HepG2 (cell line): Measurements from ENCODE around the gene TIRAP. TPM values are rescaled to one million over a fixed set of nuclear protein-coding genes. Genes with fewer than 3 reads are reported as not detected.

Source experiments
- ATAC-seq: fragments of 200-7000 bp; cut with Tn5 transposase; 3 replicates; pipeline ENCODE4 v1.9.1; 2020; ENCODE audit warnings: mild to moderate bottlenecking, moderate library complexity
- BruUV-seq: library from RNA; stranded (reverse); fragments of 400-500 nt; replicated peaks from 2 replicates; lab custom pipeline; 2021; lab: Mats Ljungman, UMichigan
- CTCF ChIA-PET: fragments of 300-600 bp; formaldehyde crosslinking; extraction: SDS; loops from one replicate; lab custom pipeline; 2021; ENCODE audit warnings: low total read pairs, inconsistent platforms, low intra/inter-chr PET ratio; lab: Yijun Ruan, JAX
- POLR2A ChIA-PET: fragments of 350-600 bp; sonication (Branson Sonifier 250); formaldehyde crosslinking; loops from one replicate; lab custom pipeline; 2020; ENCODE audit warnings: antibody characterized with exemption, inconsistent platforms; lab: Yijun Ruan, JAX
- DNase-seq: peaks from one replicate; pipeline ENCODE4 v3.0.0-alpha.2; 2015; ENCODE audit warnings: low spot score
- FAIRE-seq: peaks from 3 replicates; lab custom pipeline; 2011; peaks lifted over from hg19 to GRCh38; lab: Jason Lieb, UNC
- H2AFZ ChIP-seq: one replicate; pipeline ENCODE4 v1.6.1; 2011; ENCODE audit warnings: low read length, inconsistent platforms
- H3K27ac ChIP-seq: fragments of 300-600 bp; 3 replicates; pipeline ENCODE4 v1.8.0; 2011; ENCODE audit warnings: mixed run types, mild to moderate bottlenecking, mixed read lengths, low read length, inconsistent platforms; ENCODE audit not compliant: insufficient read depth; ENCODE audit errors: extremely low read length
- H3K27me3 ChIP-seq, 2 experiments: fragments of 200-600 bp in 1 of 2; 2 replicates in 1 of 2; 3 replicates in 1 of 2; pipeline versions ENCODE4 v1.6.0 to v1.8.0; 2011; ENCODE audit warnings: low read length in 2 of 2, mild to moderate bottlenecking in 2 of 2, moderate library complexity in 2 of 2, inconsistent platforms in 1 of 2; ENCODE audit not compliant: insufficient read depth in 2 of 2, control insufficient read depth in 1 of 2
- H3K36me3 ChIP-seq, 2 experiments: fragments of 200-600 bp in 1 of 2; replicated peaks in 1 of 2; 2 replicates in 1 of 2; 3 replicates in 1 of 2; pipeline versions ENCODE4 v1.5.1 to v1.8.0; 2011; ENCODE audit warnings: low read length in 2 of 2, inconsistent platforms in 1 of 2; ENCODE audit not compliant: insufficient read depth in 2 of 2, control insufficient read depth in 1 of 2
- H3K4me1 ChIP-seq: 2 replicates; pipeline ENCODE4 v1.5.1; 2012; ENCODE audit warnings: low read length, inconsistent platforms; ENCODE audit not compliant: insufficient read depth
- H3K4me2 ChIP-seq: 2 replicates; pipeline ENCODE4 v1.6.0; 2011; ENCODE audit warnings: low read depth, low read length, inconsistent platforms
- H3K4me3 ChIP-seq, 3 experiments: fragments of 200-600 bp in 1 of 3; sonication (generic), shearing (Covaris generic) in 1 of 3; replicated peaks in 1 of 3; 2 replicates each; pipeline ENCODE4 v1.5.1; 2011 to 2016; ENCODE audit warnings: low read length in 3 of 3, inconsistent platforms in 2 of 3, low read depth in 2 of 3, mild to moderate bottlenecking in 2 of 3, control low read depth in 1 of 3, mixed read lengths in 1 of 3; ENCODE audit not compliant: insufficient read depth in 1 of 3
- H3K79me2 ChIP-seq: one replicate; pipeline ENCODE4 v1.6.1; 2011; ENCODE audit warnings: low read length, inconsistent platforms; ENCODE audit not compliant: insufficient read depth
- H3K9ac ChIP-seq: 2 replicates; pipeline ENCODE4 v1.6.0; 2011; ENCODE audit warnings: mild to moderate bottlenecking, low read depth, low read length, inconsistent platforms; ENCODE audit not compliant: insufficient read depth
- H3K9me3 ChIP-seq: 2 replicates; pipeline ENCODE4 v1.5.1; 2012; ENCODE audit warnings: mild to moderate bottlenecking, low read length
- H4K20me1 ChIP-seq: 2 replicates; pipeline ENCODE4 v1.6.0; 2011; ENCODE audit warnings: inconsistent platforms, mild to moderate bottlenecking, low read length, moderate library complexity; ENCODE audit not compliant: insufficient read depth
- CEBPB ChIP-seq: IDR thresholded peaks from 2 replicates; pipeline ENCODE4 v1.6.1; 2011; ENCODE audit warnings: low read depth, low read length, improper control_type of control experiment, borderline replicate concordance
- MXD3 ChIP-seq: IDR thresholded peaks from 2 replicates; pipeline ENCODE4 v1.6.1; 2016; ENCODE audit warnings: mild to moderate bottlenecking, missing biosample characterization, missing genetic modification reagents
- RARG ChIP-seq: sonication (generic); formaldehyde crosslinking; IDR thresholded peaks from 2 replicates; pipeline ENCODE4 v1.4.0; 2020; ENCODE audit warnings: low read depth, mild to moderate bottlenecking, missing genetic modification reagents
- ZNF430 ChIP-seq: sonication (generic); formaldehyde crosslinking; IDR thresholded peaks from 2 replicates; pipeline ENCODE4 v1.9.0; 2021; ENCODE audit warnings: mild to moderate bottlenecking, missing genetic modification reagents
- WGBS: methylation state at CpG from one replicate; pipeline ENCODE4 v1.1.6; 2017; ENCODE audit warnings: low lambda C conversion rate; 5-methylcytosine and 5-hydroxymethylcytosine counted together
- in situ Hi-C: cut with HindIII; loops from 2 replicates; pipeline ENCODE4 v1.10.0; 2017; ENCODE audit warnings: low pct_unique_long_range_greater_than_20kb; ENCODE audit not compliant: extremely low pct_ligation_motif_present
- intact Hi-C: fragments of 100-400 bp; cut with micrococcal nuclease; formaldehyde crosslinking; loops from one replicate; pipeline ENCODE4 v1.10.0; 2022; ENCODE audit not compliant: unreplicated experiment
- polyA plus RNA-seq, 8 experiments: library from polyadenylated mRNA; depleted of rRNA in 3 of 8; stranded (reverse) in 7 of 8; unstranded in 1 of 8; fragments of >200 nt; fragmentation: Illumina TruSeq in 4 of 8; extraction: Trizol in 4 of 8; gene quantifications; 2 replicates each; pipeline versions ENCODE4 v1.2.1 to v1.2.3, GENCODE V29; 2011 to 2016; ENCODE audit warnings: low read depth in 4 of 8, missing spikeins in 1 of 8, mixed read lengths in 1 of 8; ENCODE audit not compliant: insufficient read depth in 1 of 8
- total RNA-seq, 5 experiments: library from RNA; depleted of rRNA; stranded (reverse); fragments of >200 nt; fragmentation: Illumina TruSeq; extraction: Trizol; gene quantifications; 2 replicates each; pipeline ENCODE4 v1.2.3, GENCODE V29; 2016; ENCODE audit warnings: low read depth in 1 of 5

Gene TIRAP
- total and polyA plus RNA-seq, 2 of the 13 experiments (the other 11 are each of a cell fraction or from before 2014, with no cell fraction given): 5.4 to 5.7 TPM

- FAIRE-seq (no peak), ATAC-seq (no peak), DNase-seq (no peak)
- WGBS: 96% methylated on average over 4 of the region's 4 CpGs
- no peaks in the 10 kb centered on the region for H3K4me1 ChIP-seq
- no peaks in the 10 kb centered on the region for H4K20me1 ChIP-seq
- H3K9ac ChIP-seq: no peak overlapping the region
- H3K79me2 ChIP-seq: no peaks in the 10 kb centered on the region
- no peak overlapping the region for H2AFZ ChIP-seq
- H3K27me3 ChIP-seq: no peaks in the 10 kb centered on the region
- ChIA-PET CTCF (no interaction called here), POLR2A (no interaction called here)
- H3K4me3 ChIP-seq: no peak overlapping the region
- in situ Hi-C loops: no loop called here
- intact Hi-C loops: no loop called here
- H3K36me3 ChIP-seq: peaks cover 3 to 34% of the 10 kb centered on the region in 2 experiments
- no peak overlapping the region for H3K4me2 ChIP-seq
- BruUV-seq: no TSS peak
- no peak overlapping the region for H3K27ac ChIP-seq
- no peaks in the 10 kb centered on the region for H3K9me3 ChIP-seq
- TF ChIP-seq ZNF430 (CRISPR knock-in tag) (no peak), RARG (no peak)
Observed at GRCh38 chr11:126256216-126256615, 26.7 kb upstream of the TIRAP start.

GRCh38 chr11:126257144-126257543, 25.7 kb upstream of the TIRAP start:
- no peak overlapping the region for H3K27ac ChIP-seq
- POLR2A ChIA-PET: no interaction called here
- H3K4me3 ChIP-seq: no peak overlapping the region
- TF ChIP-seq MXD3 (CRISPR knock-in tag) (no peak), CEBPB (peak; percentile 74)
- in situ Hi-C loops: no loop called here
- FAIRE-seq (no peak), DNase-seq (no peak), ATAC-seq (no peak)
- WGBS: 96% methylated on average over 2 of the region's 2 CpGs
- no peaks in the 10 kb centered on the region for H4K20me1 ChIP-seq
- intact Hi-C loops: no loop called here
- no peak overlapping the region for H3K4me2 ChIP-seq
- no peaks in the 10 kb centered on the region for H3K4me1 ChIP-seq
- H3K9me3 ChIP-seq: no peaks in the 10 kb centered on the region
- no peak overlapping the region for H3K9ac ChIP-seq
- no peaks in the 10 kb centered on the region for H3K27me3 ChIP-seq
- H3K79me2 ChIP-seq: no peaks in the 10 kb centered on the region
- BruUV-seq: no TSS peak
- H3K36me3 ChIP-seq: peaks cover 4 to 40% of the 10 kb centered on the region in 2 experiments
- CTCF ChIA-PET: no interaction called here
- H2AFZ ChIP-seq: no peak overlapping the region
